ENCODE measurements around the gene CD200. TPM values are rescaled to one million over a fixed set of nuclear protein-coding genes. Genes with fewer than 3 reads are reported as not detected.
A peak's percentile ranks its signal among the peaks of the same experiment; 100 is the strongest.
"Not testable (repeated sequence)": the region's sequence is repeated elsewhere in the genome, so short reads cannot be mapped to it uniquely, and the experiment has no call there.

CD200 gene
- total RNA-seq, 1 donor from 2014 or later = 9.9 TPM

- no peak for DNase-seq (ENCODE audit: low read depth in 2 of 2)
Observed at GRCh38 chr3:112388972-112389371, 56.0 kb downstream of the CD200 start.

- DNase-seq (ENCODE audit: low read depth in 2 of 2) = no peak
Observed at GRCh38 chr3:112389961-112390360, 57.0 kb downstream of the CD200 start.

- DNase-seq (ENCODE audit: low read depth in 2 of 2) = peak; percentile 63 to 81
Observed at GRCh38 chr3:112390783-112391641, 58.1 kb downstream of the CD200 start.

GRCh38 chr3:112391648-112392047, 58.7 kb downstream of the CD200 start:
- DNase-seq (ENCODE audit: low read depth in 2 of 2) = peak in 1 of 2 donors; percentile 41

GRCh38 chr3:112392393-112393359, 59.7 kb downstream of the CD200 start:
- no peak for DNase-seq (ENCODE audit: low read depth in 2 of 2)

- DNase-seq (ENCODE audit: low read depth in 2 of 2) = no peak
Observed at GRCh38 chr3:112393360-112393728, 60.4 kb downstream of the CD200 start.

- no peak for DNase-seq (ENCODE audit: low read depth in 2 of 2)
Observed at GRCh38 chr3:112394003-112394640, 61.2 kb downstream of the CD200 start.

- DNase-seq (ENCODE audit: low read depth in 2 of 2) = peak; percentile 65 to 91
Observed at GRCh38 chr3:112395181-112395895, 62.4 kb downstream of the CD200 start.

- no peak for DNase-seq (ENCODE audit: low read depth in 2 of 2)
Observed at GRCh38 chr3:112395896-112396290, 62.9 kb downstream of the CD200 start.

GRCh38 chr3:112397556-112397955, 64.6 kb downstream of the CD200 start:
- DNase-seq (ENCODE audit: low read depth in 2 of 2) = peak in 1 of 2 donors; percentile 38

- DNase-seq (ENCODE audit: low read depth in 2 of 2) = peak in 1 of 2 donors; percentile 4
Observed at GRCh38 chr3:112399064-112399463, 66.1 kb downstream of the CD200 start.

GRCh38 chr3:112399554-112399953, 66.6 kb downstream of the CD200 start:
- not testable (repeated sequence) for DNase-seq (ENCODE audit: low read depth in 2 of 2)

GRCh38 chr3:112400317-112400716, 67.4 kb downstream of the CD200 start:
- not testable (repeated sequence) for DNase-seq (ENCODE audit: low read depth in 2 of 2)

GRCh38 chr3:112401617-112402016, 68.7 kb downstream of the CD200 start:
- no peak for DNase-seq (ENCODE audit: low read depth in 2 of 2)

GRCh38 chr3:112403103-112403502, 70.1 kb downstream of the CD200 start:
- no peak for DNase-seq (ENCODE audit: low read depth in 2 of 2)

GRCh38 chr3:112404924-112405549, 72.1 kb downstream of the CD200 start:
- DNase-seq (ENCODE audit: low read depth in 2 of 2) = not testable (repeated sequence)

GRCh38 chr3:112405845-112406244, 72.9 kb downstream of the CD200 start:
- no peak for DNase-seq (ENCODE audit: low read depth in 2 of 2)

- DNase-seq (ENCODE audit: low read depth in 2 of 2) = no peak
Observed at GRCh38 chr3:112407214-112407887, 74.4 kb downstream of the CD200 start.

GRCh38 chr3:112407888-112408702, 75.1 kb downstream of the CD200 start:
- DNase-seq (ENCODE audit: low read depth in 2 of 2) = no peak
